ENCODE results near the gene SH3TC2.

The SH3TC2 gene

GRCh38 chr5:148957591-148958202, 105.2 kb downstream of the SH3TC2 start:
- no peaks in the 10 kb centered on the region for H3K36me3 Mint-ChIP-seq
- no peak overlapping the region for H3K27ac Mint-ChIP-seq
- H3K9me3 Mint-ChIP-seq = no peaks in the 10 kb centered on the region
- peak; percentile 63 to 67 for ATAC-seq (replicated peaks)
- peak; percentile 16 for DNase-seq
- no peak overlapping the region for H3K4me3 Mint-ChIP-seq
- H3K4me1 Mint-ChIP-seq = no peaks in the 10 kb centered on the region
- H3K27me3 Mint-ChIP-seq = peaks cover 0 to 9% of the 10 kb centered on the region in 2 donors

GRCh38 chr5:148956477-148957385, 106.1 kb downstream of the SH3TC2 start:
- Mint-ChIP-seq H3K36me3 (no peaks in the 10 kb centered on the region), H3K27ac (no peak overlapping the region), H3K9me3 (no peaks in the 10 kb centered on the region), H3K4me1 (no peaks in the 10 kb centered on the region), H3K4me3 (no peak overlapping the region), H3K27me3 (peaks cover 0 to 13% of the 10 kb centered on the region in 2 donors)
- DNase-seq (no peak), ATAC-seq (replicated peaks) (no peak)

Data from stimulated activated naive B cell treated with anti-CD40 and anti-IgM and Interleukin-4, amounts not matched to agents 10 μg/mL and 1 μg/mL and 100 μg/mL, for 72 hours (primary cell).